Left ventricle myocardium inferior (tissue), 1 donor: ENCODE results near the gene STK32C. TPM values are rescaled to one million over a fixed set of nuclear protein-coding genes. Genes with fewer than 3 reads are reported as not detected.

ENCODE experiments used
- DNase-seq: peaks from one replicate; pipeline ENCODE4 v3.0.0-alpha.2; 2020
- H3K27ac ChIP-seq: fragments of 200-600 bp; replicated peaks from 2 replicates; pipeline ENCODE4 v1.8.0; 2021
- H3K27me3 ChIP-seq: fragments of 200-600 bp; 2 replicates; pipeline ENCODE4 v1.8.0; 2021; ENCODE audit warnings: low read depth
- H3K36me3 ChIP-seq: fragments of 200-600 bp; 2 replicates; pipeline ENCODE4 v1.8.0; 2021
- H3K4me1 ChIP-seq: fragments of 200-600 bp; 2 replicates; pipeline ENCODE4 v1.8.0; 2021
- H3K4me3 ChIP-seq: fragments of 200-600 bp; 2 replicates; pipeline ENCODE4 v1.8.0; 2021; ENCODE audit warnings: mild to moderate bottlenecking, moderate library complexity
- H3K9me3 ChIP-seq: fragments of 200-600 bp; replicated peaks from 2 replicates; pipeline ENCODE4 v1.8.0; 2021
- intact Hi-C: fragments of 100-400 bp; cut with micrococcal nuclease; formaldehyde crosslinking; loops from one replicate; pipeline ENCODE4 v1.11.0; 2022
- total RNA-seq: library from RNA; stranded (reverse); fragmentation: NEBNext Ultra II Directional; extraction: Animal tissue kit (Norgen Biotek cat#: 25700); gene quantifications from one replicate; pipeline ENCODE4 v1.2.1, GENCODE V29; 2021
- TF ChIP-seq, protein P1 (sequence below): fragments of 200-600 bp; IDR thresholded peaks from 2 replicates; pipeline ENCODE4 v1.8.0; 2021; ENCODE audit warnings: antibody characterized with exemption, mild to moderate bottlenecking, borderline replicate concordance
- donor health status: DM: no; HTN: yes; CAD: no; lungs with severe emphysema.

STK32C gene
- total RNA-seq, 1 donor from 2014 or later = 4.4 TPM

DNA sequence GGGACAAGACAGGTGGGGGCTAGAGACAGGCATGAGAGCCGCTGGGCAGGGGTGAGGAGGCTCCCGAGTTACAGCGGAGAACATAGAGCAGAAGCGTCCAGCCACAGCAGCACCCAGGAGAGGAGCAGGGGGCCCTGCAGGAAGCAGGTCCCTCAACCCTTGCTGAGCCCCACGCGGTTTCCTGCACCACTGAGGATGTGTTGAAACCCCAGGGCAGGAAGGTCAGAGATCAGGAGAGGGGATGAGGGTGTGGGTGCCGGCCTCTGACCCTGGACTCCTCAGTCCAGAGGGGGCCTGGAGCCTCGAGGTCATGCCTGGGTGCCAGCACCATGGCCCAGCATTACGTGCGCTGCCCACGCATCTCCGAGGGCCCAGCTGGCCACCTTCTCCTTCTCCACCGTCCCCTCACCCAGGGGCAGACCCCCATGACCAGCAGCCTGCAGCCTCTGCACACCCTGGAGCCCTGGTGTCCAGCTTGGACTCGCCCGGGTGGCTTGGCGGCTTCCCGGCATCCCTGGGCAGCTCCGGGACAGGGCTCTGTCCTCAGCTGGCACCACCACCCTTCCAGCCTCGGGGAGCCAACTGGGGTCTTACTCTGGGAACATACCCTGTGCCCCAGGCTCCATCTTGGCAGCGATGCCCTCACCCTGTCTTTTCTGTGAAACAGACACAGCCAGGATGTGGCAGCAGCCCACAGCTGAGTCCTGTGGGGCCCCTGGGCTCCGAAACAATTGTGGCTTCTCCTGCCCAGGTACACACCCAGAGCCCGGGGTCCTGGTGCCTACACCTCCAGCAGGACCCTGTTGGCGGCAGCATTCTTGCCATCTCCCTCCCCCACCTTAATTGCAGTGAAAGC lies 52.0 kb downstream of the STK32C start:
- no peaks in the 10 kb centered on the region for H3K36me3 ChIP-seq
- DNase-seq = no peak
- H3K27ac ChIP-seq = no peak overlapping the region
- TF ChIP-seq, protein P1, sequence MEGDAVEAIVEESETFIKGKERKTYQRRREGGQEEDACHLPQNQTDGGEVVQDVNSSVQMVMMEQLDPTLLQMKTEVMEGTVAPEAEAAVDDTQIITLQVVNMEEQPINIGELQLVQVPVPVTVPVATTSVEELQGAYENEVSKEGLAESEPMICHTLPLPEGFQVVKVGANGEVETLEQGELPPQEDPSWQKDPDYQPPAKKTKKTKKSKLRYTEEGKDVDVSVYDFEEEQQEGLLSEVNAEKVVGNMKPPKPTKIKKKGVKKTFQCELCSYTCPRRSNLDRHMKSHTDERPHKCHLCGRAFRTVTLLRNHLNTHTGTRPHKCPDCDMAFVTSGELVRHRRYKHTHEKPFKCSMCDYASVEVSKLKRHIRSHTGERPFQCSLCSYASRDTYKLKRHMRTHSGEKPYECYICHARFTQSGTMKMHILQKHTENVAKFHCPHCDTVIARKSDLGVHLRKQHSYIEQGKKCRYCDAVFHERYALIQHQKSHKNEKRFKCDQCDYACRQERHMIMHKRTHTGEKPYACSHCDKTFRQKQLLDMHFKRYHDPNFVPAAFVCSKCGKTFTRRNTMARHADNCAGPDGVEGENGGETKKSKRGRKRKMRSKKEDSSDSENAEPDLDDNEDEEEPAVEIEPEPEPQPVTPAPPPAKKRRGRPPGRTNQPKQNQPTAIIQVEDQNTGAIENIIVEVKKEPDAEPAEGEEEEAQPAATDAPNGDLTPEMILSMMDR = no peak
- H3K4me3 ChIP-seq = no peak overlapping the region
- H3K27me3 ChIP-seq = peaks cover 12% of the 10 kb centered on the region
- H3K9me3 ChIP-seq = no peaks in the 10 kb centered on the region
- H3K4me1 ChIP-seq = no peaks in the 10 kb centered on the region
- intact Hi-C loops = no loop called here

DNA sequence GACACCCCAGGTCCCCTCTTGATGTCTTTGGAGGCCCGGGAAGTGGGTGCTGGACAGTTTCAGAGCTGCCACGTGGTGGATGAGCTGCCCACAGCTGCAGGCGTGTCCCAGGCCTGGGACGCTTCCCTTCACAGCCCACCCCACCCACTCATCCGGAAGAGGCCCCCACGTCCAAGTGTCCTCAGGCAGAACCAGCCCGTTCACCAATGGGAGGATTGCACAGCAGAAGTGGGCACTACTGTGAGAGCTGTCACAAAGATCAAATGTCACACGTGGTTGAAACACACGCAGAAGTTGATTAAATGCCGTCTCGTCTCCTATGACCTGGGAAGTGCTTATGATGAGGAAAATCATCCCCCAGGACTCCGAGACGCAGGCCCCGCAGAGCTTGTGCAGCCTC lies 52.9 kb downstream of the STK32C start:
- H3K27me3 ChIP-seq = peaks cover 17% of the 10 kb centered on the region
- H3K4me1 ChIP-seq = no peaks in the 10 kb centered on the region
- no peaks in the 10 kb centered on the region for H3K36me3 ChIP-seq
- no peak overlapping the region for H3K4me3 ChIP-seq
- intact Hi-C loops = no loop called here
- H3K27ac ChIP-seq = no peak overlapping the region
- DNase-seq = no peak
- TF ChIP-seq, protein P1 = no peak
- no peaks in the 10 kb centered on the region for H3K9me3 ChIP-seq

DNA sequence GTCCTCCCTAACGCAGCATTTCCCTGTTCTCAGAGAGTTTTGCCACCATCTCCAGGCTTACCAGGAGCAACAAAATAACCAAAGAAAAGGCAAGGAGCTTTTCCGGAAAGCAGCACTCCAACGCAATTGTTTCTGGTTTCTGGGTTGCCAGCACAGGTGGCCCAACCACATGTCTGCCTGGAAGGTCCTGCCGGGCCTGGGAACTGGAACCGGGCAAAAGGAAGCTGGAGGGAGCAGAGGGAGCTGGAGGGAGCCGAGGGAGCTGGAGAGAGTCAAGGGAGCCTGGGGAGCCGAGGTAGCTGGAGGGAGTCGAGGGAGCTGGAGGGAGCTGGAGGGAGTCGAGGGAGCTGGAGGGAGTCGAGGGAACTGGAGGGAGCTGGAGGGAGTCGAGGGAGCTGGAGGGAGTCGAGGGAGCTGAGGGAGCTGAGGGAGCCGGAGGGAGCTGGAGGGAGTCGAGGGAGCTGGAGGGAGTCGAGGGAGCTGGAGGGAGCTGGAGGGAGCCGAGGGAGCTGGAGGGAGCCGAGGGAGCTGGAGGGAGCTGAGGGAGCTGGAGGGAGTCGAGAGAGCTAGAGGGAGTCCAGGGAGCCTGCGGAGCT lies 54.6 kb downstream of the STK32C start:
- no peak for DNase-seq
- Histone ChIP-seq H3K4me1 (no peaks in the 10 kb centered on the region), H3K36me3 (no peaks in the 10 kb centered on the region), H3K4me3 (no peak overlapping the region), H3K27me3 (peaks cover 29% of the 10 kb centered on the region), H3K27ac (no peak overlapping the region), H3K9me3 (no peaks in the 10 kb centered on the region)
- intact Hi-C loops = no loop called here
- TF ChIP-seq, protein P1 = no peak

DNA sequence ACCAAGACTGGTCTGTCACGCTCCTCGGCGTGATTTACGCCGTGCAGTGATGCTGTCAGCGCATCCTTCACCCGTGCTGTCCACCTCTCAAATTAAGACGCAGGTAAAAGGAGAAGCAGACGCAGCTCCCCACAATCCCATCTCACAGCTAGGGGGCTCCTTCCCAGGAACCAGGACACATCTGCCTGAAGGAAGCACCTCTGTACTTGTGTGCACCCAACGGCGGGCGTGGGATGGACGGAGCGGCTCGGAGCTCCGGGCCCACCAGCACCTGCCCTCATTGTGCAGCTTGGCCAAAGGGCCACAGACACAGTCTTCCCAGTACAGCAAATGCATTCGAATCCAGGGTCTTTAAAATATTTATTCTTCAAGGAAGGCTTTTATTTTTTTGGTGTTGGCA lies 55.3 kb downstream of the STK32C start:
- H3K27ac ChIP-seq = no peak overlapping the region
- no peaks in the 10 kb centered on the region for H3K9me3 ChIP-seq
- no peak overlapping the region for H3K4me3 ChIP-seq
- intact Hi-C loops = no loop called here
- no peak for DNase-seq
- no peaks in the 10 kb centered on the region for H3K4me1 ChIP-seq
- H3K27me3 ChIP-seq = peaks cover 31% of the 10 kb centered on the region
- H3K36me3 ChIP-seq = no peaks in the 10 kb centered on the region
- TF ChIP-seq, protein P1 = no peak

DNA sequence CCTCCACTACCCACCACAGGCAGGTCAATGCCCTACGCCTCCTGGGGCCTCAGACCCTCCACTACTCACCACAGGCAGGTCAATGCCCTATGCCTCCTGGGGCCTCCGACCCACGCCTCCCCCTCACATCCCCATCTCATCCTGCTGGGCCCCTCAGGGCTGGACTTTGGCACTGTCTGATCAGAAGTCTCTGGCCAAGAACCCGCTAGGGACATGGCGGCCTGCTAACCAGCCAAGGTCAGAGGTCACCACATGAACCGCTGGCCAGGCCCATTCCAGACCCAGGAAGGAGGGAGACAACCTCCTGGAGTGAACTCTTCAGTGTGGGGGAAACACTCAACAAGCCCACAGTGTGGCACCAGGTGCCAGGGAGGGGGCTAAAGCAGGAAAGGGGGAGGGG lies 55.8 kb downstream of the STK32C start:
- H3K27ac ChIP-seq = no peak overlapping the region
- intact Hi-C loops = no loop called here
- H3K36me3 ChIP-seq = no peaks in the 10 kb centered on the region
- TF ChIP-seq, protein P1 = no peak
- H3K4me1 ChIP-seq = no peaks in the 10 kb centered on the region
- no peaks in the 10 kb centered on the region for H3K9me3 ChIP-seq
- H3K4me3 ChIP-seq = no peak overlapping the region
- H3K27me3 ChIP-seq = peaks cover 31% of the 10 kb centered on the region
- no peak for DNase-seq
